ENCODE results near the gene TAC3. TPM values are rescaled to one million over a fixed set of nuclear protein-coding genes. Genes with fewer than 3 reads are reported as not detected.

Gene TAC3
- total and polyA plus RNA-seq, 2 experiments from 2014 or later = 13.0 to 113 TPM

DNA sequence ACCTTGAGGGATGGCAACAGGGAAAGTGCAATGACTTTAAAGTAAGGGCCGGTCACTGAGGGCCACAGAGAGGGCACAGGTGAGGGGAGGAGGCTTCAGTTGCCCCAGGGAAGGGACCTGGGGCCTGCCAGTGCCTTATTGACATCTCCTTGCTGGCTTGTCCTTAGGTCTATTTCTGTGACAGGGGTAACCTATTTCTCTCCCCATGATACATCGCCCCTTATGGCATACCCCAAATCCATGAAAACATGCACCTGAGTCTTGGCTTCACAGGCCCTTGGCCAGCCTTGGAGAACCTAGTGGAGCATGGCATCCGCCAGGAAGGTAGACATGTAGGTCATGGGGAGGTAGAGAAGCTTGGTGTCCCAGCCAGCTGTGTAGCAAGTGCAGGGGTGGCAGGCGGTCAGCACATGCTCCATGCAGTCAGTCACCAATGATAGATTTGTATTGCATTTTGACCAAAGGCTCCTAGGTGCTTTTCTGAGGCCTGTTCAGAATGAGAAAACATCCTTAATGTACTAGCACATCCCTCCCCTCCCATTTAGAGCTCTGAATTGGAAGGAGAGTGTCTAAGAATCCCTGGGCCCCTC is 35.3 kb downstream of the TAC3 start:
- TF ChIP-seq EZH2phosphoT487 (IDR thresholded peaks at IDR 0.05; ENCODE audit: low read depth, severe bottlenecking, unreplicated experiment) = no peak
- no peak for TF ChIP-seq EZH2 (IDR thresholded peaks at IDR 0.05; ENCODE audit: borderline replicate concordance)
- TF ChIP-seq, protein P1, sequence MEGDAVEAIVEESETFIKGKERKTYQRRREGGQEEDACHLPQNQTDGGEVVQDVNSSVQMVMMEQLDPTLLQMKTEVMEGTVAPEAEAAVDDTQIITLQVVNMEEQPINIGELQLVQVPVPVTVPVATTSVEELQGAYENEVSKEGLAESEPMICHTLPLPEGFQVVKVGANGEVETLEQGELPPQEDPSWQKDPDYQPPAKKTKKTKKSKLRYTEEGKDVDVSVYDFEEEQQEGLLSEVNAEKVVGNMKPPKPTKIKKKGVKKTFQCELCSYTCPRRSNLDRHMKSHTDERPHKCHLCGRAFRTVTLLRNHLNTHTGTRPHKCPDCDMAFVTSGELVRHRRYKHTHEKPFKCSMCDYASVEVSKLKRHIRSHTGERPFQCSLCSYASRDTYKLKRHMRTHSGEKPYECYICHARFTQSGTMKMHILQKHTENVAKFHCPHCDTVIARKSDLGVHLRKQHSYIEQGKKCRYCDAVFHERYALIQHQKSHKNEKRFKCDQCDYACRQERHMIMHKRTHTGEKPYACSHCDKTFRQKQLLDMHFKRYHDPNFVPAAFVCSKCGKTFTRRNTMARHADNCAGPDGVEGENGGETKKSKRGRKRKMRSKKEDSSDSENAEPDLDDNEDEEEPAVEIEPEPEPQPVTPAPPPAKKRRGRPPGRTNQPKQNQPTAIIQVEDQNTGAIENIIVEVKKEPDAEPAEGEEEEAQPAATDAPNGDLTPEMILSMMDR (IDR thresholded peaks at IDR 0.05; ENCODE audit: poor library complexity) = no peak
- no peaks in the 10 kb centered on the region for H3K27me3 ChIP-seq

DNA sequence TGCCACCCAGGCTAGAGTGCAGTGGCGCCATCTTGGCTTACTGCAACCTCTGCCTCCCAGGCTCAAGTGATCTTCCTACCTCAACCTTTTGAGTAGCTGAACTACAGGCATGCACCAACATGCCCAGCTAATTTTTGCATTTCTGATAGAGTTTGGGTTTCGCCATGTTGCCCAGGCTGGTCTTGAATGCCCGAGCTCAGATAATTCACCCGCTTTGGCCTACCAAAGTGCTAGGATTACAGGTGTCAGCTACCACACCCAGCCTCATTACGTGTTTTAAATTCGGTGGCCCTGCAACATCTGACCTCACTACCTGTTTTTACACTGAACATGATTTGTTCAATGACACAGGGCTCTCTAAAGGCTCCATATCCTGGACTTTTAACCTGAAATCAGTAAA is 36.1 kb downstream of the TAC3 start:
- no peaks in the 10 kb centered on the region for H3K36me3 ChIP-seq (replicated peaks; ENCODE audit: insufficient read depth, low read depth)
- no peaks in the 10 kb centered on the region for H3K9me2 ChIP-seq (replicated peaks; ENCODE audit: insufficient read depth)
- no peak for TF ChIP-seq EZH2phosphoT487 (IDR thresholded peaks at IDR 0.05; ENCODE audit: low read depth, severe bottlenecking, unreplicated experiment)
- TF ChIP-seq, protein P1 (IDR thresholded peaks at IDR 0.05; ENCODE audit: poor library complexity) = no peak
- TF ChIP-seq EZH2 (IDR thresholded peaks at IDR 0.05; ENCODE audit: borderline replicate concordance) = no peak
- no peak overlapping the region for H2AFZ ChIP-seq
- H3K4me2 ChIP-seq = no peak overlapping the region
- H3K9me3 ChIP-seq (ENCODE audit: low read depth) = no peaks in the 10 kb centered on the region
- no peaks in the 10 kb centered on the region for H3K79me2 ChIP-seq
- DNase-seq (ENCODE audit: low spot score) = no peak
- H4K20me1 ChIP-seq (ENCODE audit: insufficient read depth, poor library complexity, severe bottlenecking) = no peaks in the 10 kb centered on the region
- no peak overlapping the region for H3K4me3 ChIP-seq
- H3K27me3 ChIP-seq = no peaks in the 10 kb centered on the region
- WGBS (ENCODE audit: low lambda C conversion rate, missing lambda C conversion rate) = 95% methylated on average over 6 of the region's 6 CpGs
- H3K4me1 ChIP-seq (ENCODE audit: insufficient read depth) = no peaks in the 10 kb centered on the region
- H3K27ac ChIP-seq = no peak overlapping the region

More for the DNA sequence above, 35.3 kb downstream of the TAC3 start:
- H3K9me3 ChIP-seq (ENCODE audit: low read depth) = no peaks in the 10 kb centered on the region
- no peaks in the 10 kb centered on the region for H4K20me1 ChIP-seq (ENCODE audit: insufficient read depth, poor library complexity, severe bottlenecking)
- no peak overlapping the region for H3K4me2 ChIP-seq
- WGBS (ENCODE audit: low lambda C conversion rate, missing lambda C conversion rate) = 97% methylated on average over 4 of the region's 4 CpGs
- no peak overlapping the region for H2AFZ ChIP-seq
- H3K27ac ChIP-seq = no peak overlapping the region
- DNase-seq (ENCODE audit: low spot score) = no peak
- no peaks in the 10 kb centered on the region for H3K9me2 ChIP-seq (replicated peaks; ENCODE audit: insufficient read depth)
- H3K79me2 ChIP-seq = no peaks in the 10 kb centered on the region
- H3K4me1 ChIP-seq (ENCODE audit: insufficient read depth) = no peaks in the 10 kb centered on the region
- no peak overlapping the region for H3K4me3 ChIP-seq
- no peaks in the 10 kb centered on the region for H3K36me3 ChIP-seq (replicated peaks; ENCODE audit: insufficient read depth, low read depth)

DNA sequence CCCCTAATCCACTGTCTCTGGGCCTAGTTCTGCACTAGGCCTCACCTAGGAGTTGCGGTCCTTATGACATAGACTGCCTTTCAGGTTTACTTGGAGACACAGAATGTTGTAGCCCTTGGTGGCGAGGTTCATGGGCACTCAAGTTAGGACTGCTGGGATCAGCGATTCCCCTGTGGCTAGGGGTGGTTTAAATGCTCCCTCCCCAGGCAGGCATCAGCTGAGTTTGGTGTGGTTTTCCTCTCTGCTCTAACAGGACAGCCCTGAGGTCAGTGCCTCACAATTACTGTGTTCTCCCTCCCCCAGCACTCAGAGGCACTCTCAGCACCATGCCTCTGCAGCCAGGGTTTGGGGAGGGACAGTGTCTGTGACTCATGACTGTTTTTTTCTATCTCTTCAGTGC is 36.7 kb downstream of the TAC3 start:
- H3K9me2 ChIP-seq (replicated peaks; ENCODE audit: insufficient read depth) = no peaks in the 10 kb centered on the region
- H3K4me2 ChIP-seq = no peak overlapping the region
- no peak for DNase-seq (ENCODE audit: low spot score)
- no peak overlapping the region for H2AFZ ChIP-seq
- H3K4me3 ChIP-seq = no peak overlapping the region
- no peaks in the 10 kb centered on the region for H3K36me3 ChIP-seq (replicated peaks; ENCODE audit: insufficient read depth, low read depth)
- H3K27me3 ChIP-seq = no peaks in the 10 kb centered on the region
- no peak overlapping the region for H3K27ac ChIP-seq
- no peaks in the 10 kb centered on the region for H4K20me1 ChIP-seq (ENCODE audit: insufficient read depth, poor library complexity, severe bottlenecking)
- no peaks in the 10 kb centered on the region for H3K9me3 ChIP-seq (ENCODE audit: low read depth)
- 100% methylated on average over 3 of the region's 3 CpGs for WGBS (ENCODE audit: low lambda C conversion rate, missing lambda C conversion rate)
- no peaks in the 10 kb centered on the region for H3K79me2 ChIP-seq
- TF ChIP-seq, protein P1 (IDR thresholded peaks at IDR 0.05; ENCODE audit: poor library complexity) = no peak
- TF ChIP-seq EZH2phosphoT487 (IDR thresholded peaks at IDR 0.05; ENCODE audit: low read depth, severe bottlenecking, unreplicated experiment) (no peak), EZH2 (IDR thresholded peaks at IDR 0.05; ENCODE audit: borderline replicate concordance) (no peak)
- H3K4me1 ChIP-seq (ENCODE audit: insufficient read depth) = no peaks in the 10 kb centered on the region

Data from hepatocyte (in vitro differentiated cells).